SK-N-SH (cell line): ENCODE measurements around the gene EPHA6.
A peak's percentile ranks its signal among the peaks of the same experiment; 100 is the strongest.

Experiments used
- EZH2phosphoT487 ChIP-seq: fragments of 200-600 bp; sonication (generic); IDR thresholded peaks from 2 replicates; pipeline ENCODE4 v1.6.1; 2017; ENCODE audit warnings: low read depth, mixed run types, mild to moderate bottlenecking, antibody characterized with exemption, moderate library complexity, borderline replicate concordance
- POLR2AphosphoS5 ChIP-seq: IDR thresholded peaks from 2 replicates; pipeline ENCODE4 v1.6.1; 2012; ENCODE audit warnings: low read depth, low read length
- RXRA ChIP-seq: IDR thresholded peaks from 2 replicates; pipeline ENCODE4 v1.4.0; 2012; ENCODE audit warnings: low read depth, mild to moderate bottlenecking, borderline replicate concordance
- SIN3A ChIP-seq: IDR thresholded peaks from 2 replicates; pipeline ENCODE4 v1.6.1; 2012; ENCODE audit warnings: low read depth, mild to moderate bottlenecking, low read length, moderate library complexity, borderline replicate concordance
- TF ChIP-seq, protein P1 (sequence below): fragments of 200-600 bp; sonication (generic); IDR thresholded peaks from 2 replicates; pipeline ENCODE4 v1.6.1; 2017; ENCODE audit warnings: antibody characterized with exemption, mild to moderate bottlenecking, moderate library complexity
- TF ChIP-seq, protein P2 (sequence below): IDR thresholded peaks from 2 replicates; pipeline ENCODE4 v1.6.1; 2012; ENCODE audit warnings: mild to moderate bottlenecking, low read depth, low read length, moderate library complexity

DNA sequence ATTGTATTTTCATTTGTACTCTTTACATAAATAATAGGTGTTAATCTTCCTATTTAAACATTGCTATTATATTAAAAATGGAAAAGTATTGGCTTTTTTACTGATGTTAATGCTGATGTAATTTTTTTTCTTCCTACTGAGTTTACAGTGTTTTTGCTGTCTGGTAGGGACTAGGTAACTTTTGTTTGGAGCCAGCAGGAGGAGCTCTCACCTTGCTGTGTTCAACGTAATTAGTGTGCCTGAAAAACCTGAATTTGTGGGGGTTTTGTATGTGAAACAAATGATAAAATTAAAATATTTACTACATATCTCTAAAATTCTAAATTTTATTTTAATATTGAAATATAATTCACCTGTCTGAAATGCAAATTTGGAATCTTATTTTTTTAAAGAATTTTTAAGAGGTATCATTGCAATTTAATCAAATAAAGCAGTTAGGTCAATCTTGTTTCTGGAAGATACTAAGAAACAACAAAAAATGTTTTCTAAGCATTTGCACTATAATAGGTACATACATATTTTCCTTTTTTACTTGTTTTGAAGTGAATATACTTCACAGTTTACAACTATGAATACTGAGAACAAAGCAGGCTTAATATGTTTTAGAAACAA lies 48.8 kb downstream of the EPHA6 start:
- TF ChIP-seq, protein P1, sequence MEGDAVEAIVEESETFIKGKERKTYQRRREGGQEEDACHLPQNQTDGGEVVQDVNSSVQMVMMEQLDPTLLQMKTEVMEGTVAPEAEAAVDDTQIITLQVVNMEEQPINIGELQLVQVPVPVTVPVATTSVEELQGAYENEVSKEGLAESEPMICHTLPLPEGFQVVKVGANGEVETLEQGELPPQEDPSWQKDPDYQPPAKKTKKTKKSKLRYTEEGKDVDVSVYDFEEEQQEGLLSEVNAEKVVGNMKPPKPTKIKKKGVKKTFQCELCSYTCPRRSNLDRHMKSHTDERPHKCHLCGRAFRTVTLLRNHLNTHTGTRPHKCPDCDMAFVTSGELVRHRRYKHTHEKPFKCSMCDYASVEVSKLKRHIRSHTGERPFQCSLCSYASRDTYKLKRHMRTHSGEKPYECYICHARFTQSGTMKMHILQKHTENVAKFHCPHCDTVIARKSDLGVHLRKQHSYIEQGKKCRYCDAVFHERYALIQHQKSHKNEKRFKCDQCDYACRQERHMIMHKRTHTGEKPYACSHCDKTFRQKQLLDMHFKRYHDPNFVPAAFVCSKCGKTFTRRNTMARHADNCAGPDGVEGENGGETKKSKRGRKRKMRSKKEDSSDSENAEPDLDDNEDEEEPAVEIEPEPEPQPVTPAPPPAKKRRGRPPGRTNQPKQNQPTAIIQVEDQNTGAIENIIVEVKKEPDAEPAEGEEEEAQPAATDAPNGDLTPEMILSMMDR = peak; percentile 75
- no peak for TF ChIP-seq RXRA
- no peak for TF ChIP-seq SIN3A
- no peak for TF ChIP-seq EZH2phosphoT487
- TF ChIP-seq, protein P2, sequence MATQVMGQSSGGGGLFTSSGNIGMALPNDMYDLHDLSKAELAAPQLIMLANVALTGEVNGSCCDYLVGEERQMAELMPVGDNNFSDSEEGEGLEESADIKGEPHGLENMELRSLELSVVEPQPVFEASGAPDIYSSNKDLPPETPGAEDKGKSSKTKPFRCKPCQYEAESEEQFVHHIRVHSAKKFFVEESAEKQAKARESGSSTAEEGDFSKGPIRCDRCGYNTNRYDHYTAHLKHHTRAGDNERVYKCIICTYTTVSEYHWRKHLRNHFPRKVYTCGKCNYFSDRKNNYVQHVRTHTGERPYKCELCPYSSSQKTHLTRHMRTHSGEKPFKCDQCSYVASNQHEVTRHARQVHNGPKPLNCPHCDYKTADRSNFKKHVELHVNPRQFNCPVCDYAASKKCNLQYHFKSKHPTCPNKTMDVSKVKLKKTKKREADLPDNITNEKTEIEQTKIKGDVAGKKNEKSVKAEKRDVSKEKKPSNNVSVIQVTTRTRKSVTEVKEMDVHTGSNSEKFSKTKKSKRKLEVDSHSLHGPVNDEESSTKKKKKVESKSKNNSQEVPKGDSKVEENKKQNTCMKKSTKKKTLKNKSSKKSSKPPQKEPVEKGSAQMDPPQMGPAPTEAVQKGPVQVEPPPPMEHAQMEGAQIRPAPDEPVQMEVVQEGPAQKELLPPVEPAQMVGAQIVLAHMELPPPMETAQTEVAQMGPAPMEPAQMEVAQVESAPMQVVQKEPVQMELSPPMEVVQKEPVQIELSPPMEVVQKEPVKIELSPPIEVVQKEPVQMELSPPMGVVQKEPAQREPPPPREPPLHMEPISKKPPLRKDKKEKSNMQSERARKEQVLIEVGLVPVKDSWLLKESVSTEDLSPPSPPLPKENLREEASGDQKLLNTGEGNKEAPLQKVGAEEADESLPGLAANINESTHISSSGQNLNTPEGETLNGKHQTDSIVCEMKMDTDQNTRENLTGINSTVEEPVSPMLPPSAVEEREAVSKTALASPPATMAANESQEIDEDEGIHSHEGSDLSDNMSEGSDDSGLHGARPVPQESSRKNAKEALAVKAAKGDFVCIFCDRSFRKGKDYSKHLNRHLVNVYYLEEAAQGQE = no peak
- no peak for TF ChIP-seq POLR2AphosphoS5
